Motor neuron (in vitro differentiated cells): Measurements from ENCODE around the gene CD74. TPM values are rescaled to one million over a fixed set of nuclear protein-coding genes. Genes with fewer than 3 reads are reported as not detected.

ENCODE experiments used
- ATAC-seq, 8 experiments: fragments of 200-7000 bp; cut with Tn5 transposase; replicated peaks in 6 of 8; 2 replicates each; pipeline ENCODE4 v1.8.0; 2021; ENCODE audit warnings: mild to moderate bottlenecking in 8 of 8, moderate library complexity in 8 of 8
- H3K27ac ChIP-seq, 2 donors: fragments of 250-450 bp; sonication (Bioruptor Pico); 2 replicates each; pipeline ENCODE4 v1.9.0; 2021; ENCODE audit warnings: antibody characterized with exemption in 2 of 2, mild to moderate bottlenecking in 2 of 2, moderate library complexity in 1 of 2
- H3K4me1 ChIP-seq, 2 donors: fragments of 250-450 bp; sonication (Bioruptor Pico); replicated peaks in 1 of 2; 2 replicates each; pipeline ENCODE4 v1.6.1; 2021; ENCODE audit warnings: antibody characterized with exemption in 2 of 2, mild to moderate bottlenecking in 2 of 2, moderate library complexity in 1 of 2
- H3K4me3 ChIP-seq, 5 donors: fragments of 250-450 bp; sonication (Bioruptor Pico); 2 replicates each; pipeline ENCODE4 v1.9.0; 2021; ENCODE audit warnings: antibody characterized with exemption in 5 of 5, mild to moderate bottlenecking in 5 of 5, moderate library complexity in 4 of 5
- WGBS, 10 experiments: fragments of 450-650 bp; shearing (Covaris generic); methylation state at CpG; one replicate each; pipeline ENCODE4 v1.0.0; 2022; 5-methylcytosine and 5-hydroxymethylcytosine counted together
- in situ Hi-C, 9 experiments: fragments of 400-800 bp; cut with MboI; loops; one replicate each; pipeline ENCODE4 v1.15.0; 2021; ENCODE audit warnings: low sequenced_read_pairs in 9 of 9, low pct_unique_long_range_greater_than_20kb in 2 of 9; ENCODE audit not compliant: unreplicated experiment in 9 of 9
- total RNA-seq, 8 experiments: library from RNA; unstranded; fragments of 300-600 nt; gene quantifications; 2 replicates each; pipeline versions ENCODE4 v1.2.3 to v1.2.4, GENCODE V29; 2022

The CD74 gene
- total RNA-seq, 8 experiments from 2014 or later: 0.36 to 3.3 (median 1.7) TPM; not detected in 1

- WGBS, 10 experiments: 0 to 84% (median 68%) methylated on average over 1 to 3 of the region's 3 CpGs; no CpG with 5 or more reads in 3 of the 10 experiments
- ATAC-seq: no peak
- in situ Hi-C loops: loop anchor here in 1 of 9 experiments (25.0 kb wide), 1 partner anchor 91 kb away; no protein-coding TSS in a partner anchor
- Histone ChIP-seq H3K27ac (no peak overlapping the region), H3K4me1 (peaks cover 7 to 9% of the 10 kb centered on the region in 2 donors), H3K4me3 (no peak overlapping the region)
Measured at GRCh38 chr5:150353032-150353675, 59.6 kb downstream of the CD74 start.

DNA sequence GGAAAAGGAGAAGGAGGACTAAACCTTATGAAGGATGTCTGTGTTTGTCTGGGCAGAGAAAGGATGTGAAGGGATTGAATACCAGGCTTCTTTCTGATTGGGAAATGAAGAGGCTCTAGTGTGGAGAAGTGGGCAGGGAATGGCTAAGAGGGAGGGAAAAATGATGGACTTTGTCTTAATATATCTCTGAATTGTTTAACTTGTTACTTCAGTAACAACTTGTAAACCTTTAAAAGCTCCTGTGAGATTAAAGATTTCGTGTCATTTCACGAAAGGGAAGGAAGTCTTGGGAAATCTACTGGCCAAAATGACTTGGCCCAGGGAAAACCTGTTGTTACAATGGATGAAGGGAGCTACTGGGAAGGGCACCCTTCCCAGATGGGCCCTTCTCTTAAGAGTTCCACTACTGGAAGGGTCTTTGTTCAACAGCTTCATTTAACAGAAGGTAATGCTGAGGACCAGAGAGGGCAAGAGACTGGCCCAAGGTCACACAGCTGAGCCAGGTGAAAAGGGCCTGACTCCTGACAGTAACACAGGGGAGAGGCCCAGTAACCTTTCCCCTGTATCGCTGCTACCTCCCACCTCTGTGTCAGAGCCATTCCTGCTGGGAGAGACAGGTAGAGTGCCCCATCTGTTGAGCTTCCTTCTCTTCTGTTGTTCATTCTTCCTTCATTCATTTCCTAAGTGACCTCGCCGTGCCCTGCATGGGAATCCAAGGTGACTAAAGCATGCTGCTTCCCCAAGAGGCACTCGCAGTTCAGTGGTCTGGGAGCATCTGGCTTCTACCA lies 60.3 kb downstream of the CD74 start:
- Histone ChIP-seq H3K4me1 (peaks cover 14% of the 10 kb centered on the region in 2 donors), H3K27ac (no peak overlapping the region), H3K4me3 (no peak overlapping the region)
- in situ Hi-C loops: loop anchor here in 1 of 9 experiments (25.0 kb wide), 1 partner anchor 90 kb away; no protein-coding TSS in a partner anchor
- ATAC-seq: no peak
- WGBS, 10 experiments: 50 to 87% (median 72%) methylated on average over 1 to 6 of the region's 6 CpGs; no CpG with 5 or more reads in 1 of the 10 experiments

Other genes with a start within 250 kb of the CD74 start
- gene CDX1, start 246.1 kb downstream of the CD74 start, total RNA-seq: under 1 TPM in 6 of 8 experiments, not detected in 2; 0.05 to 0.84 (median 0.36) TPM
- gene SLC6A7, start 222.8 kb downstream of the CD74 start, total RNA-seq: 1 to 10 TPM in 1 of 8 experiments, under 1 TPM in 6, not detected in 1; 0.07 to 1.9 (median 0.14) TPM
- 1 to 10 TPM in 5 of 8 experiments, under 1 TPM in 3; 0.13 to 5.6 (median 2.7) TPM for gene CAMK2A, start 123.1 kb downstream of the CD74 start, total RNA-seq
- gene ARSI, start 110.0 kb downstream of the CD74 start, total RNA-seq: 1 to 10 TPM in 3 of 8 experiments, under 1 TPM in 4, not detected in 1; 0.21 to 3.4 (median 0.49) TPM
- 10 to 100 TPM; 10.9 to 51.4 (median 17.9) TPM for gene TCOF1, start 55.2 kb downstream of the CD74 start, total RNA-seq
- 1,000 to 10,000 TPM; 1,897 to 6,053 (median 4,324) TPM for gene RPS14, start 36.8 kb upstream of the CD74 start, total RNA-seq
- 10 to 100 TPM; 12.8 to 46.0 (median 28.5) TPM for gene NDST1, start 95.2 kb upstream of the CD74 start, total RNA-seq
- gene SYNPO, start 227.8 kb upstream of the CD74 start, total RNA-seq: 10 to 100 TPM in 2 of 8 experiments, 1 to 10 TPM in 3, under 1 TPM in 3; 0.27 to 17.5 (median 4.4) TPM
- 1 to 10 TPM in 7 of 8 experiments, under 1 TPM in 1; 0.87 to 4.7 (median 1.9) TPM for gene MYOZ3, start 248.3 kb upstream of the CD74 start, total RNA-seq